HCT116 (cell line): ENCODE measurements around the gene PCDHGA1.

Experiments used
- CEBPB ChIP-seq: IDR thresholded peaks from 2 replicates; pipeline ENCODE4 v1.6.1; 2012; ENCODE audit warnings: low read depth
- EGR1 ChIP-seq: IDR thresholded peaks from 2 replicates; pipeline ENCODE4 v1.6.1; 2012; ENCODE audit warnings: low read depth
- EZH2 ChIP-seq: fragments of 200-600 bp; sonication (generic); IDR thresholded peaks from 2 replicates; pipeline ENCODE4 v1.6.1; 2017; ENCODE audit warnings: antibody characterized with exemption, mixed run types
- RAD21 ChIP-seq: IDR thresholded peaks from 2 replicates; pipeline ENCODE4 v1.6.1; 2012; ENCODE audit warnings: low read depth, mild to moderate bottlenecking
- YY1 ChIP-seq: IDR thresholded peaks from 2 replicates; pipeline ENCODE4 v1.6.1; 2011; ENCODE audit warnings: low read length, low read depth, moderate library complexity, mild to moderate bottlenecking; ENCODE audit not compliant: insufficient replicate concordance; ENCODE audit errors: extremely low read depth
- ZNF274 ChIP-seq: fragments of 200-500 bp; sonication (Bioruptor generic); IDR thresholded peaks from 2 replicates; pipeline ENCODE4 v1.6.1; 2014; ENCODE audit warnings: mild to moderate bottlenecking, low read depth, low read length, inconsistent platforms
- TF ChIP-seq, protein P1 (sequence below), 3 experiments: fragments of 200-600 bp in 1 of 3; sonication (generic) in 1 of 3; IDR thresholded peaks in 2 of 3; conservative IDR thresholded peaks in 1 of 3; 2 replicates each; pipeline ENCODE4 v1.5.1; 2012 to 2017; ENCODE audit warnings: low read depth in 2 of 3, low read length in 2 of 3, antibody characterized with exemption in 1 of 3, borderline replicate concordance in 1 of 3, control low read depth in 1 of 3, mild to moderate bottlenecking in 1 of 3, mixed read lengths in 1 of 3, mixed run types in 1 of 3, moderate library complexity in 1 of 3; ENCODE audit not compliant: insufficient read depth in 1 of 3

- no peak for TF ChIP-seq CEBPB
- no peak for TF ChIP-seq EZH2
- no peak for TF ChIP-seq ZNF274
- no peak for TF ChIP-seq EGR1
- no peak for TF ChIP-seq RAD21
- TF ChIP-seq, protein P1, sequence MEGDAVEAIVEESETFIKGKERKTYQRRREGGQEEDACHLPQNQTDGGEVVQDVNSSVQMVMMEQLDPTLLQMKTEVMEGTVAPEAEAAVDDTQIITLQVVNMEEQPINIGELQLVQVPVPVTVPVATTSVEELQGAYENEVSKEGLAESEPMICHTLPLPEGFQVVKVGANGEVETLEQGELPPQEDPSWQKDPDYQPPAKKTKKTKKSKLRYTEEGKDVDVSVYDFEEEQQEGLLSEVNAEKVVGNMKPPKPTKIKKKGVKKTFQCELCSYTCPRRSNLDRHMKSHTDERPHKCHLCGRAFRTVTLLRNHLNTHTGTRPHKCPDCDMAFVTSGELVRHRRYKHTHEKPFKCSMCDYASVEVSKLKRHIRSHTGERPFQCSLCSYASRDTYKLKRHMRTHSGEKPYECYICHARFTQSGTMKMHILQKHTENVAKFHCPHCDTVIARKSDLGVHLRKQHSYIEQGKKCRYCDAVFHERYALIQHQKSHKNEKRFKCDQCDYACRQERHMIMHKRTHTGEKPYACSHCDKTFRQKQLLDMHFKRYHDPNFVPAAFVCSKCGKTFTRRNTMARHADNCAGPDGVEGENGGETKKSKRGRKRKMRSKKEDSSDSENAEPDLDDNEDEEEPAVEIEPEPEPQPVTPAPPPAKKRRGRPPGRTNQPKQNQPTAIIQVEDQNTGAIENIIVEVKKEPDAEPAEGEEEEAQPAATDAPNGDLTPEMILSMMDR (IDR thresholded peaks at IDR 0.05 in 2 of 3, conservative IDR thresholded peaks at IDR 0.05 in 1 of 3; ENCODE audit: borderline replicate concordance in 1 of 3, insufficient read depth in 1 of 3, low read depth in 2 of 3, low read length in 2 of 3): no peak
- no peak for TF ChIP-seq YY1
These were observed 177.2 kb downstream of the PCDHGA1 start for GRCh38 chr5:141507387-141508091.
